Mucosa of stomach (tissue), 1 donor: ENCODE measurements around the gene ERO1A.
A peak's percentile ranks its signal among the peaks of the same experiment; 100 is the strongest.
"Not testable (repeated sequence)": the region's sequence is repeated elsewhere in the genome, so short reads cannot be mapped to it uniquely, and the experiment has no call there.

ENCODE experiments used
- H3K27me3 ChIP-seq: one replicate; pipeline ENCODE4 v1.7.0; 2013; ENCODE audit warnings: mild to moderate bottlenecking, low read length; ENCODE audit not compliant: control insufficient read depth, insufficient read depth
- H3K36me3 ChIP-seq: one replicate; pipeline ENCODE4 v1.7.0; 2013; ENCODE audit warnings: low read length; ENCODE audit not compliant: control insufficient read depth, insufficient read depth
- H3K4me1 ChIP-seq: one replicate; pipeline ENCODE4 v1.7.0; 2013; ENCODE audit warnings: mild to moderate bottlenecking, low read length; ENCODE audit not compliant: control insufficient read depth, insufficient read depth
- H3K4me3 ChIP-seq: one replicate; pipeline ENCODE4 v1.7.0; 2013; ENCODE audit warnings: low read length
- H3K9ac ChIP-seq: one replicate; pipeline ENCODE4 v1.7.0; 2013; ENCODE audit warnings: mild to moderate bottlenecking, low read length, moderate library complexity
- H3K9me3 ChIP-seq: one replicate; pipeline ENCODE4 v1.7.0; 2013; ENCODE audit warnings: mild to moderate bottlenecking, low read length, moderate library complexity; ENCODE audit not compliant: control insufficient read depth
- donor health status: Pancreatic carcinoma.

The ERO1A gene

GRCh38 chr14:52695481-52696091 lies at the start of gene ERO1A:
TSS of gene ERO1A (minus strand) at chr14:52695558. CDS start at chr14:52695481, 77 bp downstream.
- peaks cover 17% of the 10 kb centered on the region for H3K4me1 ChIP-seq

GRCh38 chr14:52741865-52742264 lies 46.5 kb upstream of the ERO1A start:
- no peak overlapping the region for H3K9ac ChIP-seq
- H3K9me3 ChIP-seq: no peaks in the 10 kb centered on the region
- no peaks in the 10 kb centered on the region for H3K36me3 ChIP-seq
- H3K4me3 ChIP-seq: no peak overlapping the region
- peaks cover 9% of the 10 kb centered on the region for H3K4me1 ChIP-seq
- no peaks in the 10 kb centered on the region for H3K27me3 ChIP-seq

More at GRCh38 chr14:52695481-52696091, at the start of gene ERO1A:
- Histone ChIP-seq H3K27me3 (no peaks in the 10 kb centered on the region), H3K9me3 (no peaks in the 10 kb centered on the region), H3K36me3 (no peaks in the 10 kb centered on the region), H3K9ac (peak within 1 kb of the TSS; percentile 93), H3K4me3 (peak within 1 kb of the TSS; percentile 96)

GRCh38 chr14:52740751-52741150 lies 45.4 kb upstream of the ERO1A start:
- Histone ChIP-seq H3K4me1 (peaks cover 9% of the 10 kb centered on the region), H3K9ac (no peak overlapping the region), H3K27me3 (no peaks in the 10 kb centered on the region), H3K4me3 (no peak overlapping the region), H3K36me3 (no peaks in the 10 kb centered on the region), H3K9me3 (no peaks in the 10 kb centered on the region)

- no peaks in the 10 kb centered on the region for H3K27me3 ChIP-seq
- peaks cover 4% of the 10 kb centered on the region for H3K4me1 ChIP-seq
- H3K4me3 ChIP-seq: no peak overlapping the region
- H3K9ac ChIP-seq: no peak overlapping the region
- H3K9me3 ChIP-seq: no peaks in the 10 kb centered on the region
- H3K36me3 ChIP-seq: no peaks in the 10 kb centered on the region
These were observed 43.1 kb upstream of the ERO1A start for GRCh38 chr14:52738409-52738808.

GRCh38 chr14:52735921-52736489 lies 40.6 kb upstream of the ERO1A start:
- H3K27me3 ChIP-seq: no peaks in the 10 kb centered on the region
- no peaks in the 10 kb centered on the region for H3K36me3 ChIP-seq
- no peak overlapping the region for H3K4me3 ChIP-seq
- peaks cover 11% of the 10 kb centered on the region for H3K4me1 ChIP-seq
- no peak overlapping the region for H3K9ac ChIP-seq
- no peaks in the 10 kb centered on the region for H3K9me3 ChIP-seq

- no peak overlapping the region for H3K4me3 ChIP-seq
- H3K27me3 ChIP-seq: no peaks in the 10 kb centered on the region
- H3K9me3 ChIP-seq: no peaks in the 10 kb centered on the region
- no peaks in the 10 kb centered on the region for H3K36me3 ChIP-seq
- no peak overlapping the region for H3K9ac ChIP-seq
- H3K4me1 ChIP-seq: peaks cover 11% of the 10 kb centered on the region
These were observed 38.5 kb upstream of the ERO1A start for GRCh38 chr14:52733824-52734223.

- peaks cover 7% of the 10 kb centered on the region for H3K4me1 ChIP-seq
- H3K4me3 ChIP-seq: peak overlapping the region; percentile 94
- peak overlapping the region; percentile 84 for H3K9ac ChIP-seq
- H3K9me3 ChIP-seq: no peaks in the 10 kb centered on the region
- H3K36me3 ChIP-seq: no peaks in the 10 kb centered on the region
- H3K27me3 ChIP-seq: no peaks in the 10 kb centered on the region
These were observed 35.4 kb upstream of the ERO1A start for GRCh38 chr14:52730709-52731111.

- peak within 1 kb of the TSS; percentile 94 for H3K4me3 ChIP-seq
- peaks cover 7% of the 10 kb centered on the region for H3K4me1 ChIP-seq
- no peaks in the 10 kb centered on the region for H3K27me3 ChIP-seq
- no peaks in the 10 kb centered on the region for H3K9me3 ChIP-seq
- peak within 1 kb of the TSS; percentile 84 for H3K9ac ChIP-seq
- H3K36me3 ChIP-seq: no peaks in the 10 kb centered on the region
These were observed 34.8 kb upstream of the ERO1A start, which contains the start of gene STYX for GRCh38 chr14:52729925-52730708. TSS of gene STYX (plus strand) at chr14:52730166. CDS start at chr14:52730475, 309 bp downstream.

- H3K9me3 ChIP-seq: no peaks in the 10 kb centered on the region
- peaks cover 7% of the 10 kb centered on the region for H3K4me1 ChIP-seq
- H3K4me3 ChIP-seq: no peak overlapping the region
- no peak overlapping the region for H3K9ac ChIP-seq
- H3K27me3 ChIP-seq: no peaks in the 10 kb centered on the region
- H3K36me3 ChIP-seq: no peaks in the 10 kb centered on the region
These were observed 34.2 kb upstream of the ERO1A start for GRCh38 chr14:52729585-52729924.

GRCh38 chr14:52729035-52729434 lies 33.7 kb upstream of the ERO1A start:
- not testable (repeated sequence) for H3K4me1 ChIP-seq, H3K27me3 ChIP-seq, H3K36me3 ChIP-seq, H3K9me3 ChIP-seq, H3K4me3 ChIP-seq, H3K9ac ChIP-seq

- H3K4me1 ChIP-seq, H3K27me3 ChIP-seq, H3K36me3 ChIP-seq, H3K9ac ChIP-seq, H3K9me3 ChIP-seq, H3K4me3 ChIP-seq: not testable (repeated sequence)
These were observed 32.2 kb upstream of the ERO1A start for GRCh38 chr14:52727509-52727908.

- Histone ChIP-seq H3K36me3 (peaks cover 11% of the 10 kb centered on the region), H3K27me3 (no peaks in the 10 kb centered on the region), H3K4me1 (no peaks in the 10 kb centered on the region), H3K4me3 (no peak overlapping the region), H3K9me3 (no peaks in the 10 kb centered on the region), H3K9ac (no peak overlapping the region)
These were observed 28.9 kb upstream of the ERO1A start for GRCh38 chr14:52724360-52724644.
